Esophagus squamous epithelium (tissue), 5 donors: ENCODE data around the gene PCBP2. TPM values are rescaled to one million over a fixed set of nuclear protein-coding genes. Genes with fewer than 3 reads are reported as not detected.

ENCODE experiments used
- DNase-seq: peaks from one replicate; lab custom pipeline; 2025; lab: John Stamatoyannopoulos, UW
- H3K27ac ChIP-seq, 4 donors: fragments of 200-600 bp; sonication (generic); one replicate each; pipeline ENCODE4 v1.5.1; 2016 to 2019; ENCODE audit warnings: mild to moderate bottlenecking in 1 of 4
- H3K27me3 ChIP-seq, 4 donors: fragments of 200-600 bp; sonication (generic); 1 replicate in 3 of 4; 2 replicates in 1 of 4; pipeline versions ENCODE4 v1.5.1 to v1.6.0; 2017 to 2021; ENCODE audit warnings: antibody characterized with exemption in 1 of 4
- H3K36me3 ChIP-seq, 3 donors: fragments of 200-600 bp; sonication (generic); one replicate each; pipeline ENCODE4 v1.5.1; 2016 to 2019
- H3K4me1 ChIP-seq, 3 donors: fragments of 200-600 bp; sonication (generic); one replicate each; pipeline ENCODE4 v1.5.1; 2017 to 2019
- H3K4me3 ChIP-seq, 4 donors: fragments of 200-600 bp; sonication (generic); 1 replicate in 3 of 4; 2 replicates in 1 of 4; pipeline ENCODE4 v1.5.1; 2016 to 2019; ENCODE audit warnings: mild to moderate bottlenecking in 2 of 4, moderate library complexity in 1 of 4
- H3K9me3 ChIP-seq, 3 donors: fragments of 200-600 bp; sonication (generic); one replicate each; pipeline ENCODE4 v1.5.1; 2016 to 2019
- POLR2A ChIP-seq, 4 donors: fragments of 450-650 bp; IDR thresholded peaks; one replicate each; pipeline ENCODE4 v1.6.1; 2017; ENCODE audit warnings: antibody characterized with exemption in 4 of 4, mild to moderate bottlenecking in 4 of 4, moderate library complexity in 3 of 4
- WGBS, 2 donors: methylation state at CpG; one replicate each; pipeline ENCODE4 v1.1.5; 2018; 5-methylcytosine and 5-hydroxymethylcytosine counted together
- intact Hi-C: fragments of 100-400 bp; cut with DNase I; formaldehyde crosslinking; loops from one replicate; pipeline ENCODE4 v1.15.0; 2022
- total RNA-seq, 4 donors: library from RNA; depleted of rRNA; stranded (reverse); fragments of >200 nt; gene quantifications; one replicate each; pipeline ENCODE4 v1.1.0, GENCODE V29; 2016
- TF ChIP-seq, protein P1 (sequence below), 6 experiments: fragments of 450-650 bp in 4 of 6; fragments of 200-600 bp in 2 of 6; sonication (generic) in 2 of 6; IDR thresholded peaks; one replicate each; pipeline ENCODE4 v1.5.1; 2016 to 2019; ENCODE audit warnings: antibody characterized with exemption in 6 of 6, mild to moderate bottlenecking in 4 of 6, moderate library complexity in 4 of 6
- donor health status: DM: yes; HTN: yes; CAD: no.

Gene PCBP2
- total RNA-seq, 4 donors from 2014 or later: 202 to 400 (median 287) TPM

DNA sequence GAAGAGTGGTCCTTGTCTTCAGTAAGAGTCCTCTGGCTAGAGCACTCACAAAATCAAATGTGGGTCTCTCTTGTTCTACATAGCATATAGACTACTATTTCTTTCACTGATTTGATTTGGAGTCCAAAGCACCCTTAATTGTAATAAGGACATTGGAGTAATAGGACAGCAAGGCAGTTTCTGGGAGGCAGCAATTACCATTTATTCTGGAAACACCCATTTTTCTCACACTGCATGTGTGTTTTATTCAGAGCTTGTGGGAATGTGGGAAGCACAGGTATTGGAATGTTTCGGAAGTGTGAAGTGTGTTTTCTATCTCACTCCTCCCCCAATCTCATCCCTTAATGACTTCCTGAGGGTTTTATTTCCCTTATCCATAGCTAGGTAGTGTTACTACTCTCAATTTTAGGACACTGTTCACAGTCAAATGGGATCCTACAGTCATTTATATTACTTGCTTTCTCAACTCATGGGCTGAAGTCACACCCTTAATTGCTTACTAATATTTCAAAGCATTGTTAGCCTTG is 20.2 kb downstream of the PCBP2 start:
- no peak for TF ChIP-seq POLR2A (IDR thresholded peaks at IDR 0.05)
- TF ChIP-seq, protein P1, sequence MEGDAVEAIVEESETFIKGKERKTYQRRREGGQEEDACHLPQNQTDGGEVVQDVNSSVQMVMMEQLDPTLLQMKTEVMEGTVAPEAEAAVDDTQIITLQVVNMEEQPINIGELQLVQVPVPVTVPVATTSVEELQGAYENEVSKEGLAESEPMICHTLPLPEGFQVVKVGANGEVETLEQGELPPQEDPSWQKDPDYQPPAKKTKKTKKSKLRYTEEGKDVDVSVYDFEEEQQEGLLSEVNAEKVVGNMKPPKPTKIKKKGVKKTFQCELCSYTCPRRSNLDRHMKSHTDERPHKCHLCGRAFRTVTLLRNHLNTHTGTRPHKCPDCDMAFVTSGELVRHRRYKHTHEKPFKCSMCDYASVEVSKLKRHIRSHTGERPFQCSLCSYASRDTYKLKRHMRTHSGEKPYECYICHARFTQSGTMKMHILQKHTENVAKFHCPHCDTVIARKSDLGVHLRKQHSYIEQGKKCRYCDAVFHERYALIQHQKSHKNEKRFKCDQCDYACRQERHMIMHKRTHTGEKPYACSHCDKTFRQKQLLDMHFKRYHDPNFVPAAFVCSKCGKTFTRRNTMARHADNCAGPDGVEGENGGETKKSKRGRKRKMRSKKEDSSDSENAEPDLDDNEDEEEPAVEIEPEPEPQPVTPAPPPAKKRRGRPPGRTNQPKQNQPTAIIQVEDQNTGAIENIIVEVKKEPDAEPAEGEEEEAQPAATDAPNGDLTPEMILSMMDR (IDR thresholded peaks at IDR 0.05): no peak
- peaks cover 32 to 100% (median 75%) of the 10 kb centered on the region in 3 donors for H3K36me3 ChIP-seq
- no peak overlapping the region for H3K27ac ChIP-seq
- H3K9me3 ChIP-seq: no peaks in the 10 kb centered on the region
- H3K27me3 ChIP-seq: no peaks in the 10 kb centered on the region
- H3K4me1 ChIP-seq: peaks cover 0 to 55% (median 12%) of the 10 kb centered on the region in 3 donors
- intact Hi-C loops: no loop called here
- H3K4me3 ChIP-seq: no peak overlapping the region
- WGBS, 2 donors: 75 to 100% methylated on average over 1 of the region's 1 CpG
- DNase-seq: no peak

DNA sequence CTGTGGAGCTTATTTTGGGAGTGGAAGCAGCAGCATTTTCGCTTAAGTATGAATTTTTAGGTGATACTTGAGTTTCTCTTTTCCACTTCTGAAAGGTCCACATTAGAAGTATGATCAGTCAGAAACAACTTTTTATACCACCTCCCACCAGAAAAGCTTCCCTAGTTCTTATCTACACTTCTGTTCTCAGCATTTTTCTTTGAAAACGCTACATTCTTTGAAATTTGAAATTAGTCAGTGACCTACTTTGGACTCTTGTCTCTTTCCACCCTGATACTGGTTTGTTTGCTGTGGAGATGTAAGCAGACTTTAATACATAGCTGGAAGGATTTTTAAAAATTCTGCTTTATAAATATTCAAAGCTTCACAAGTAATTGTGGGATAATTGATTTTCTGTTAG is 22.2 kb downstream of the PCBP2 start:
- Histone ChIP-seq H3K9me3 (no peaks in the 10 kb centered on the region), H3K36me3 (peaks cover 17 to 100% (median 73%) of the 10 kb centered on the region in 3 donors), H3K27ac (no peak overlapping the region), H3K4me3 (no peak overlapping the region), H3K27me3 (no peaks in the 10 kb centered on the region), H3K4me1 (peaks cover 0 to 69% (median 21%) of the 10 kb centered on the region in 3 donors)
- DNase-seq: no peak
- TF ChIP-seq POLR2A (IDR thresholded peaks at IDR 0.05): no peak
- TF ChIP-seq, protein P1 (IDR thresholded peaks at IDR 0.05): no peak
- 59 to 78% methylated on average over 2 of the region's 2 CpGs for WGBS, 2 donors
- intact Hi-C loops: no loop called here

DNA sequence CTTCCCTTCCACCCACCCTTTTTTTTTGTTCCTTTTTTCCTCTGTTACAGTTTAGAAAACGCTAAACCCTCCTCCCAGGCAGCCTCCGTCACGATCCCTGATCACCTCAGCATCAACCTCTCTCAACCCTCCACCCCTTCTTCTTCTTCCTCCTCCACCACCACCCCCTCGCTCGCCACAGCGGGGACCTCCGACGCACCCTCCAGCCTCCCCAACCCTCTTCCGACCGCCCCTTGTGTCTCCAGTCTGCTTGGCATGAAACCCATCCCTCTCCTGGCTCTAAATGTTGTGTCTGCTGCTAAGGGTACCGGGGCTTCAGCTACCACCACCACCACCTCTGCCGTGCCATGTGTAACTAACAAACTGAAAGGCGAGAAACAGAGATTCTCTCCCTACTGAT is 22.9 kb downstream of the PCBP2 start:
- DNase-seq: no peak
- peaks cover 17 to 100% (median 69%) of the 10 kb centered on the region in 3 donors for H3K36me3 ChIP-seq
- peak overlapping the region in 1 of 4 donors; percentile 9 for H3K27ac ChIP-seq
- peaks cover 0 to 75% (median 22%) of the 10 kb centered on the region in 3 donors for H3K4me1 ChIP-seq
- no peaks in the 10 kb centered on the region for H3K27me3 ChIP-seq
- intact Hi-C loops: no loop called here
- H3K9me3 ChIP-seq: no peaks in the 10 kb centered on the region
- no peak overlapping the region for H3K4me3 ChIP-seq
- 78 to 79% methylated on average over 12 to 13 of the region's 13 CpGs for WGBS, 2 donors
- TF ChIP-seq POLR2A (IDR thresholded peaks at IDR 0.05): no peak
- TF ChIP-seq, protein P1 (IDR thresholded peaks at IDR 0.05): no peak

DNA sequence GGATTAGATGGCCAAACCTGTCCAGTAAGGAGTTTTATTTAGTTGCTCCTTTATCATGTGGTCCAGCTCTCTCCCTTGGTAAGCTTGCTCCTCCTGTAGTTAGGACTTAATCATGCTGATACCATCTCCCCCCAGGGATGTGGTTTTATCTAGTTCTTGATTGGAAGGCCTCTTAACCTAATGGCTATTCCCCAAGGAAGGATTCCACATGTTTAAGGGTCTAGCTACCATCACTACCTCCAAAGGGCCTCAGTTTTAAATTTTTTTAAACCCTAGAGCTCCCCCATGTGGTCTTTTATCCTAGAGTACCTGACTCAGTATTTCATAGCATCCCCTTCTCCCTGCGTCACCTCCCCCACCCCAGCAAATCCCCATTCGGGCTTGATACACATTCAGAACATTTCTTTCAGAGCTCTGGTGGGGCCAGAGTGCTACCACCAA is 24.9 kb downstream of the PCBP2 start:
- H3K27ac ChIP-seq: no peak overlapping the region
- no peak for DNase-seq
- no peak overlapping the region for H3K4me3 ChIP-seq
- peaks cover 17 to 100% (median 66%) of the 10 kb centered on the region in 3 donors for H3K36me3 ChIP-seq
- no peaks in the 10 kb centered on the region for H3K27me3 ChIP-seq
- TF ChIP-seq POLR2A (IDR thresholded peaks at IDR 0.05): no peak
- TF ChIP-seq, protein P1 (IDR thresholded peaks at IDR 0.05): peak in 2 of 6 experiments; percentile 23 to 27
- H3K4me1 ChIP-seq: peaks cover 0 to 94% (median 40%) of the 10 kb centered on the region in 3 donors
- WGBS, 2 donors: 61 to 62% methylated on average over 2 of the region's 2 CpGs
- no peaks in the 10 kb centered on the region for H3K9me3 ChIP-seq
- intact Hi-C loops: no loop called here

DNA sequence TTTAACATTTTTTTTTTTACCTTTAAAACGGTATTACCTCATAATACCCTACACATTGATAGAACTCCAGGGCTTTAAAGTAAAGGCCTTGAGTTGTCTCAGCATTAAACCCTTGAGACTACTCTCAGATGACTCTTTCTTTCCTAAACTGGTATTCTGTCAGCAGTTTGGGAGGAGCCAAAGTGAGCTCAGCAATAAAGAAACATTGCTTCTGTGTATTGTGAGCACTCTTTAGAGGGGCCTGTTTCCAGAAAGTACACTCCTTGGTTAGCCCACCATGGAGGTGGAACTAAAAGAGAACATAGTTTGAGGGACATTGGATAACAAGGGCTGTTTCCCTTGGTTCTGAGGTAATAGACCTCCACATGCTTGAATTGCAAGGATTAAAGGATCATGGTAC is 27.0 kb downstream of the PCBP2 start:
- H3K36me3 ChIP-seq: peaks cover 15 to 100% (median 61%) of the 10 kb centered on the region in 3 donors
- no peak for DNase-seq
- H3K9me3 ChIP-seq: no peaks in the 10 kb centered on the region
- TF ChIP-seq, protein P1 (IDR thresholded peaks at IDR 0.05): no peak
- TF ChIP-seq POLR2A (IDR thresholded peaks at IDR 0.05): no peak
- peak overlapping the region in 2 of 4 donors; percentile 27 to 29 for H3K27ac ChIP-seq
- H3K4me1 ChIP-seq: peaks cover 8 to 96% (median 55%) of the 10 kb centered on the region in 3 donors
- intact Hi-C loops: no loop called here
- no peak overlapping the region for H3K4me3 ChIP-seq
- no peaks in the 10 kb centered on the region for H3K27me3 ChIP-seq
- WGBS, 2 donors: 36 to 39% methylated on average over 1 of the region's 1 CpG
